ENCODE measurements around the gene GRK3. TPM values are rescaled to one million over a fixed set of nuclear protein-coding genes. Genes with fewer than 3 reads are reported as not detected.

Gene GRK3
- total RNA-seq, 1 donor from 2014 or later = 66.7 TPM

DNA sequence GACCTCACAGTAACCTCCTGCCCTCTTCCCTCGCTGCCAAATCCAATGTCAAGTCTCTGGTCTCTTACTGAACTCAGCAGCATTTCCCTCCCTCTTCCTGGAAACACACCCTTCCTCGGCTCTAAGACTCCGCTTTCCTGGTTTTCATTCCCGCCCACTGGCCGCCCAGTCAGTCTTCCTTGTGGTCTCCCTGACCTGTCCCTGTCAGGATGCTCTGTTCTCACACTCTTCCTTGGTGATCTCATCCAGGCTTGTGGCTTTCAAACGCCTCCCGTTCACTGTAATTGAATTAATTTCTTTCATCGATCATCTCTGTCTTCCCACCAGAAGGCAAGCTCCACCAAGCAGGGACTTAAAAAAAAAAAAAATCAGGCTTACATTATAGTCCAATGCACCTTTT, 211.1 kb downstream of the GRK3 start:
- no peak overlapping the region for H3K27ac Mint-ChIP-seq
- intact Hi-C loops (cut with micrococcal nuclease) = no loop called here
- H3K9me3 Mint-ChIP-seq = no peaks in the 10 kb centered on the region
- peaks cover 6% of the 10 kb centered on the region for H3K4me1 Mint-ChIP-seq
- DNase-seq (no peak), ATAC-seq (ENCODE audit: low read depth) (no peak)
- no peaks in the 10 kb centered on the region for H3K36me3 Mint-ChIP-seq (ENCODE audit: low read depth)
- ChIA-PET POLR2A (no interaction called here), CTCF (interaction anchor here (4.1 kb wide), 1 partner anchor 313 kb away, joined by 32 read pairs; no protein-coding TSS in a partner anchor)
- no peak overlapping the region for H3K4me3 Mint-ChIP-seq
- H3K27me3 Mint-ChIP-seq = peaks cover 2% of the 10 kb centered on the region
- TF ChIP-seq, protein P1, sequence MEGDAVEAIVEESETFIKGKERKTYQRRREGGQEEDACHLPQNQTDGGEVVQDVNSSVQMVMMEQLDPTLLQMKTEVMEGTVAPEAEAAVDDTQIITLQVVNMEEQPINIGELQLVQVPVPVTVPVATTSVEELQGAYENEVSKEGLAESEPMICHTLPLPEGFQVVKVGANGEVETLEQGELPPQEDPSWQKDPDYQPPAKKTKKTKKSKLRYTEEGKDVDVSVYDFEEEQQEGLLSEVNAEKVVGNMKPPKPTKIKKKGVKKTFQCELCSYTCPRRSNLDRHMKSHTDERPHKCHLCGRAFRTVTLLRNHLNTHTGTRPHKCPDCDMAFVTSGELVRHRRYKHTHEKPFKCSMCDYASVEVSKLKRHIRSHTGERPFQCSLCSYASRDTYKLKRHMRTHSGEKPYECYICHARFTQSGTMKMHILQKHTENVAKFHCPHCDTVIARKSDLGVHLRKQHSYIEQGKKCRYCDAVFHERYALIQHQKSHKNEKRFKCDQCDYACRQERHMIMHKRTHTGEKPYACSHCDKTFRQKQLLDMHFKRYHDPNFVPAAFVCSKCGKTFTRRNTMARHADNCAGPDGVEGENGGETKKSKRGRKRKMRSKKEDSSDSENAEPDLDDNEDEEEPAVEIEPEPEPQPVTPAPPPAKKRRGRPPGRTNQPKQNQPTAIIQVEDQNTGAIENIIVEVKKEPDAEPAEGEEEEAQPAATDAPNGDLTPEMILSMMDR (IDR thresholded peaks at IDR 0.05) = no peak

DNA sequence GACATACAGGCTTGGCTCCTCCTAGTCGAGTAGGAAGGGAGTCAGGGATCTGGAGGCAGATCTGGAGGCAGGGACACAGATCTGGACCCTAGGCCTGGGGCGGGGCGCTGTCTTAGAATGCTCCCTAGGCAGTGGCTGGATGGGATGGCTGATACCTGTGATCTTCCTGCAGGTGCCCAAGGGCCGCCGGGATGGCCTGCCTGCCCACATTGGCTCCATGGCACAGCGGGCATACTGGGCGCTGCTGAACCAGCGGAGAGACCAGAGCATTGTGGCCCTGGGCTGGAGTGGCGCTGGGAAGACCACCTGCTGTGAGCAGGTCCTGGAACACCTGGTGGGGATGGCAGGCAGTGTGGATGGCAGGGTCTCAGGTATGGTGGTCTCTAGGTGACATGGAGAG, 212.9 kb downstream of the GRK3 start:
- peaks cover 6% of the 10 kb centered on the region for H3K4me1 Mint-ChIP-seq
- CTCF ChIA-PET = interaction anchor here (0.9 kb wide), 1 partner anchor 315 kb away, joined by 3 read pairs; no protein-coding TSS in a partner anchor

DNA sequence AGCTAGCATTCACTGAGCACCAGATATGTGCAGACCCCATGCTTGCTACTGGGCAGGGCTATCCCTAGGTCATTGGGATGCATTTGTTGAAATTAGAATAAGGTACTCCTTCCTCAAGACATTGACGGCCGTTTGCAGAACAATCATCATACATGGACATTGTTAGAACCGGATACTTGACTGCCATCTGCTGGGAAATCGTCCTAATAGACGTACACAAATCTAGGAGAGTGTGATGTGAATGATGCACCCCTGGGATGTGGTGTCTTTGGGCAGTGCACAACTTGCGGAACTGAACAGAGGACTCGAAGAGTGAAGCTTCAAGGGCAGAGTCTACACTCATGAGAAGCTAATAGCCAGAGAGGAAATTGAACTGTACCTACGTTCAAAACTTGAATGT, 213.4 kb downstream of the GRK3 start:
- DNase-seq (no peak), ATAC-seq (ENCODE audit: low read depth) (no peak)
- H3K27ac Mint-ChIP-seq = no peak overlapping the region
- ChIA-PET POLR2A (no interaction called here), CTCF (interaction anchor here (0.9 to 1.5 kb wide), 4 partner anchors 11 to 555 kb away, joined by 3 to 5 read pairs (median 3); no protein-coding TSS in a partner anchor)
- peaks cover 3% of the 10 kb centered on the region for H3K4me1 Mint-ChIP-seq
- no peak overlapping the region for H3K4me3 Mint-ChIP-seq
- intact Hi-C loops (cut with micrococcal nuclease) = no loop called here
- TF ChIP-seq, protein P1 (IDR thresholded peaks at IDR 0.05) = no peak
- H3K36me3 Mint-ChIP-seq (ENCODE audit: low read depth) = no peaks in the 10 kb centered on the region
- peaks cover 6% of the 10 kb centered on the region for H3K27me3 Mint-ChIP-seq
- H3K9me3 Mint-ChIP-seq = no peaks in the 10 kb centered on the region

More for the DNA sequence above, 212.9 kb downstream of the GRK3 start:
- POLR2A ChIA-PET = no interaction called here
- H3K4me3 Mint-ChIP-seq = no peak overlapping the region
- intact Hi-C loops (cut with micrococcal nuclease) = no loop called here
- DNase-seq = no peak
- no peak for ATAC-seq (ENCODE audit: low read depth)
- peaks cover 6% of the 10 kb centered on the region for H3K27me3 Mint-ChIP-seq
- no peaks in the 10 kb centered on the region for H3K36me3 Mint-ChIP-seq (ENCODE audit: low read depth)
- no peak overlapping the region for H3K27ac Mint-ChIP-seq
- TF ChIP-seq, protein P1 (IDR thresholded peaks at IDR 0.05) = no peak
- H3K9me3 Mint-ChIP-seq = no peaks in the 10 kb centered on the region

Other genes starting within 250 kb of the GRK3 start
- gene MYO18B, start 177.5 kb downstream of the GRK3 start, total RNA-seq = 0.12 and 0.27 TPM in 2 replicates